Astrocyte (in vitro differentiated cells and primary cell): ENCODE data around the gene RAPGEF6. TPM values are rescaled to one million over a fixed set of nuclear protein-coding genes. Genes with fewer than 3 reads are reported as not detected.

Experiments
- DNase-seq: peaks from one replicate; pipeline ENCODE4 v3.0.0-alpha.2; 2010; ENCODE audit warnings: low read depth
- FAIRE-seq: peaks from 2 replicates; lab custom pipeline; 2011; peaks lifted over from hg19 to GRCh38; lab: Jason Lieb, UNC
- H2AFZ ChIP-seq: 2 replicates; pipeline ENCODE4 v1.6.0; 2012; ENCODE audit warnings: low read depth, low read length, inconsistent platforms
- H3K27ac ChIP-seq: 2 replicates; pipeline ENCODE4 v1.5.1; 2011; ENCODE audit warnings: low read depth, low read length, inconsistent platforms
- H3K27me3 ChIP-seq: 2 replicates; pipeline ENCODE4 v1.6.0; 2011; ENCODE audit warnings: low read length, inconsistent platforms; ENCODE audit not compliant: insufficient read depth
- H3K36me3 ChIP-seq: 2 replicates; pipeline ENCODE4 v1.5.1; 2011; ENCODE audit warnings: low read length, inconsistent platforms; ENCODE audit not compliant: insufficient read depth
- H3K4me1 ChIP-seq: 2 replicates; pipeline ENCODE4 v1.5.1; 2011; ENCODE audit warnings: low read length, inconsistent platforms; ENCODE audit not compliant: insufficient read depth
- H3K4me2 ChIP-seq: 2 replicates; pipeline ENCODE4 v1.6.0; 2012; ENCODE audit warnings: low read length, inconsistent platforms
- H3K4me3 ChIP-seq: 2 replicates; pipeline ENCODE4 v1.5.1; 2011; ENCODE audit warnings: low read depth, mild to moderate bottlenecking, low read length, inconsistent platforms; ENCODE audit not compliant: insufficient read depth
- H3K79me2 ChIP-seq: 2 replicates; pipeline ENCODE4 v1.6.0; 2012; ENCODE audit warnings: mild to moderate bottlenecking, low read length, inconsistent platforms; ENCODE audit not compliant: insufficient read depth
- H3K9ac ChIP-seq: 2 replicates; pipeline ENCODE4 v1.6.0; 2012; ENCODE audit warnings: mild to moderate bottlenecking, low read length, inconsistent platforms
- H3K9me3 ChIP-seq: 2 replicates; pipeline ENCODE4 v1.5.1; 2012; ENCODE audit warnings: low read depth, mild to moderate bottlenecking, low read length, inconsistent platforms; ENCODE audit not compliant: insufficient read depth
- H4K20me1 ChIP-seq: 2 replicates; pipeline ENCODE4 v1.6.0; 2012; ENCODE audit warnings: low read length, inconsistent platforms; ENCODE audit not compliant: insufficient read depth
- H3K27ac Mint-ChIP-seq: one replicate; pipeline ENCODE4 v1.8.0; 2021; ENCODE audit warnings: mild to moderate bottlenecking, mixed read lengths; ENCODE audit not compliant: unreplicated experiment
- H3K27me3 Mint-ChIP-seq: one replicate; pipeline ENCODE4 v1.8.0; 2021; ENCODE audit warnings: low read depth, mixed read lengths; ENCODE audit not compliant: unreplicated experiment
- H3K36me3 Mint-ChIP-seq: one replicate; pipeline ENCODE4 v1.8.0; 2021; ENCODE audit warnings: low read depth, mixed read lengths; ENCODE audit not compliant: unreplicated experiment
- H3K4me1 Mint-ChIP-seq: one replicate; pipeline ENCODE4 v1.8.0; 2021; ENCODE audit warnings: low read depth, mixed read lengths; ENCODE audit not compliant: unreplicated experiment
- H3K4me3 Mint-ChIP-seq: one replicate; pipeline ENCODE4 v1.8.0; 2021; ENCODE audit warnings: mild to moderate bottlenecking, moderate library complexity, mixed read lengths; ENCODE audit not compliant: unreplicated experiment
- H3K9me3 Mint-ChIP-seq: one replicate; pipeline ENCODE4 v1.8.0; 2021; ENCODE audit warnings: mild to moderate bottlenecking, mixed read lengths; ENCODE audit not compliant: unreplicated experiment
- EZH2 ChIP-seq: IDR thresholded peaks from 2 replicates; pipeline ENCODE4 v1.6.1; 2012; ENCODE audit warnings: mild to moderate bottlenecking, low read length, inconsistent platforms; ENCODE audit not compliant: insufficient read depth
- total RNA-seq: library from RNA; stranded (reverse); gene quantifications from 2 replicates; pipeline ENCODE4 v1.2.1, GENCODE V29; 2021
- TF ChIP-seq, protein P1 (sequence below): IDR thresholded peaks from 2 replicates; pipeline ENCODE4 v1.5.1; 2011; ENCODE audit warnings: low read depth, mild to moderate bottlenecking, inconsistent platforms, low read length, moderate library complexity; ENCODE audit not compliant: insufficient read depth

Gene RAPGEF6
- total RNA-seq, 1 donor from 2014 or later = 14.9 TPM

DNA sequence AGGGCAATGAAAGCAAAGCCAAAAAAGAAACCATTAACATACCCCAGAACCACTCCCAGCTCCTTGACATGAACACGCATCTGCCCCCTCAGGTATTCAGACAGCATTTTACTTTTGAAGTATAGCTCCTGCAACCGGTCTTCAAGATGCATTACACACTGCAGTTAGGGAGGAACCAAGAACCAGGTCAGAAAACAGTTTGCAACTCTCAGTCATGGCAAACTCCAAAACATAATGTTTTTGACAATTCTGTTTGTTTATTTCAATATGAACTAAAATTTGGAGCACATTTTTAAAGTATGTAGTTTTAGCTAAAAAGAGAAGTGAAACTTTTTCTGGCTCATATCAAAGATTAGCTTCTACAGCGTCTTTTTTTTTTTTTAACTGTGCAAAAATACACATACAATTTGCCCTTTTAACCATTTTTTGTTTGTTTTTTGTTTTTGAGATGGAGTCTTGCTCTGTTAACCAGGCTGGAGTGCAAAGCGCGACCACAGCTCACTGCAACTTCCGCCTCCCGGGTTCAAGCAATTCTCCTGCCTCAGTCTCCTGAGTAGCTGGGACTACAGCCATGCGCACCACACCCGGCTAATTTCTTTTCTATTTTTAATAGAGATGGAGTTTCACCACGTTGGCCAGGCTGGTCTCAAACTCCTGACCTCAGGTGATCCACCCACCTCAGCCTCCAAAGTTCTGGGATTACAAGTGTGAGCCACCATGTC lies 12.2 kb upstream of the RAPGEF6 start:
- Mint-ChIP-seq H3K4me1 (peaks cover 11% of the 10 kb centered on the region), H3K27ac (no peak overlapping the region), H3K36me3 (peaks cover 12% of the 10 kb centered on the region), H3K4me3 (no peak overlapping the region), H3K9me3 (no peaks in the 10 kb centered on the region), H3K27me3 (no peaks in the 10 kb centered on the region)
- Histone ChIP-seq H3K9ac (no peak overlapping the region), H3K36me3 (peaks cover 13% of the 10 kb centered on the region), H3K4me1 (no peaks in the 10 kb centered on the region), H4K20me1 (no peaks in the 10 kb centered on the region), H3K9me3 (no peaks in the 10 kb centered on the region), H2AFZ (no peak overlapping the region), H3K4me3 (no peak overlapping the region), H3K79me2 (no peaks in the 10 kb centered on the region), H3K4me2 (no peak overlapping the region), H3K27me3 (no peaks in the 10 kb centered on the region), H3K27ac (no peak overlapping the region)
- DNase-seq = no peak
- no peak for TF ChIP-seq EZH2
- TF ChIP-seq, protein P1, sequence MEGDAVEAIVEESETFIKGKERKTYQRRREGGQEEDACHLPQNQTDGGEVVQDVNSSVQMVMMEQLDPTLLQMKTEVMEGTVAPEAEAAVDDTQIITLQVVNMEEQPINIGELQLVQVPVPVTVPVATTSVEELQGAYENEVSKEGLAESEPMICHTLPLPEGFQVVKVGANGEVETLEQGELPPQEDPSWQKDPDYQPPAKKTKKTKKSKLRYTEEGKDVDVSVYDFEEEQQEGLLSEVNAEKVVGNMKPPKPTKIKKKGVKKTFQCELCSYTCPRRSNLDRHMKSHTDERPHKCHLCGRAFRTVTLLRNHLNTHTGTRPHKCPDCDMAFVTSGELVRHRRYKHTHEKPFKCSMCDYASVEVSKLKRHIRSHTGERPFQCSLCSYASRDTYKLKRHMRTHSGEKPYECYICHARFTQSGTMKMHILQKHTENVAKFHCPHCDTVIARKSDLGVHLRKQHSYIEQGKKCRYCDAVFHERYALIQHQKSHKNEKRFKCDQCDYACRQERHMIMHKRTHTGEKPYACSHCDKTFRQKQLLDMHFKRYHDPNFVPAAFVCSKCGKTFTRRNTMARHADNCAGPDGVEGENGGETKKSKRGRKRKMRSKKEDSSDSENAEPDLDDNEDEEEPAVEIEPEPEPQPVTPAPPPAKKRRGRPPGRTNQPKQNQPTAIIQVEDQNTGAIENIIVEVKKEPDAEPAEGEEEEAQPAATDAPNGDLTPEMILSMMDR = no peak
- no peak for FAIRE-seq

DNA sequence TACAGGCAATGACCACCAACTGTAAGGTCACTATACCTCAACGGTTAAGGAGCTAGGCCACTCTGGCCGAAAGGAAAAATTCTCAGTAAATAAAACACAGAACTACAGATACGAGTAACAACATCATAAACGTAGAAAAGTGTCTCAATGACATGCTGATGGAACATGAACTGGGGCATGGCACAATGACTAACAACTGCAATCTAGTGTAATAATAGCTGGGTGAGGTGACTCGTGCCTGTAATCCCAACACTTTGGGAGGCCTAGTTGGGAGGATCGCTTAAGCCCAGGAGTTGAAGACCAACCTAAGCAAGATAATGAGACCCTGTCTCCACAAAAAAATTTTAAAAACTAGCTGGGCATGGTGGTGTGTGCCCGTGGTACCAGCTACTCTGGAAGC lies 9.8 kb upstream of the RAPGEF6 start:
- Histone ChIP-seq H3K79me2 (no peaks in the 10 kb centered on the region), H4K20me1 (no peaks in the 10 kb centered on the region), H3K9me3 (no peaks in the 10 kb centered on the region), H3K4me1 (no peaks in the 10 kb centered on the region), H3K9ac (no peak overlapping the region), H3K36me3 (peaks cover 2% of the 10 kb centered on the region), H3K27me3 (no peaks in the 10 kb centered on the region), H2AFZ (no peak overlapping the region), H3K4me3 (no peak overlapping the region), H3K27ac (no peak overlapping the region), H3K4me2 (no peak overlapping the region)
- Mint-ChIP-seq H3K27ac (peak overlapping the region; percentile 92), H3K4me1 (peaks cover 11% of the 10 kb centered on the region), H3K36me3 (peaks cover 6% of the 10 kb centered on the region), H3K9me3 (no peaks in the 10 kb centered on the region), H3K4me3 (peak overlapping the region; percentile 34), H3K27me3 (no peaks in the 10 kb centered on the region)
- TF ChIP-seq, protein P1 = no peak
- TF ChIP-seq EZH2 = no peak
- no peak for FAIRE-seq
- DNase-seq = no peak

DNA sequence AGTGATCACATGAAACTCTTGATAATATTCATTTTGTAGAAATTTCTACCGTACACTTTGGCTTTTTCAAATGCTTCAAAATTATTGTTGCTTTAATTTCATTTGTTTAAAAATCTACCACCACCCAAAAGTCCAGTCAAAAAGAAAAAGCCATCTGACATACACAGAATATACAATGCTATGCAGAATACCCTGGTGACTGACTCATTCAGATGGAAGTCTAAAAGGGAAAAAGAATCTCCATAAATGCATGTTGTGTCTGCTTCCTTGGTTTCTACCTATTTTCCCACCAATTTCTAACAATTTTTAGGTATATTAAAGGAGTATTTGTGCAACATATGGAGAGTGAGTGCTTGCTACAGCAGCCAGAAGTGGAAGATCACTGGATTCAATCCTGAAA lies 9.3 kb upstream of the RAPGEF6 start:
- no peak for FAIRE-seq
- Histone ChIP-seq H2AFZ (no peak overlapping the region), H3K27ac (no peak overlapping the region), H3K4me3 (no peak overlapping the region), H3K9ac (no peak overlapping the region), H3K9me3 (no peaks in the 10 kb centered on the region), H3K4me1 (no peaks in the 10 kb centered on the region), H3K27me3 (no peaks in the 10 kb centered on the region), H4K20me1 (no peaks in the 10 kb centered on the region), H3K4me2 (no peak overlapping the region), H3K36me3 (peaks cover 2% of the 10 kb centered on the region), H3K79me2 (no peaks in the 10 kb centered on the region)
- Mint-ChIP-seq H3K4me3 (no peak overlapping the region), H3K27ac (peak overlapping the region; percentile 92), H3K36me3 (peaks cover 10% of the 10 kb centered on the region), H3K9me3 (no peaks in the 10 kb centered on the region), H3K4me1 (peaks cover 11% of the 10 kb centered on the region), H3K27me3 (no peaks in the 10 kb centered on the region)
- TF ChIP-seq, protein P1 = no peak
- no peak for TF ChIP-seq EZH2
- no peak for DNase-seq
